ENCODE data around the gene KCNJ10.

The KCNJ10 gene

GRCh38 chr1:160107512-160107911 lies 37.6 kb upstream of the KCNJ10 start:
- ATAC-seq (replicated peaks) (no peak), DNase-seq (no peak)
- H3K4me3 Mint-ChIP-seq = no peak overlapping the region
- H3K4me1 Mint-ChIP-seq (ENCODE audit: low read depth in 2 of 2) = peaks cover 3 to 8% of the 10 kb centered on the region in 2 donors
- no peaks in the 10 kb centered on the region for H3K36me3 Mint-ChIP-seq (ENCODE audit: insufficient read depth)
- peaks cover 22 to 32% of the 10 kb centered on the region in 2 donors for H3K27me3 Mint-ChIP-seq
- H3K27ac Mint-ChIP-seq = no peak overlapping the region
- no peaks in the 10 kb centered on the region for H3K9me3 Mint-ChIP-seq

DNA sequence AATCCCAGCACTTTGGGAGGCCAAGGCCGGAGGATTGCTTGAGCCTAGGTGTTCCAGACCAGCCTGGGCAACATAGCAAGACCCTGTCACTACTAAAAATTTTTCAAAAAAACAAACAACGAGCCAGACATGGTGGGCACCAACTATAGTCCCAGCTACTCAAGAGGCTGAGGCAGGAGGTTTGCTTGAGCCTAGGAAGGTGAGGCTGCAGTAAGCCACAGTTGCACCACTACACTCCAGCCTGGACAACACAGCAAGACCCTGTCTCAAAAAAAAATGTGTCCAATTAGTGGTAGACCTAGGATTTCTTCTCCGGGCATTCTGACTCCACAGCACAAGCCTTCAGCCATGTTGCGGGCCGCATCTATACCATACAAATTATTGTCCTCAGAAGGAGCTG lies 35.2 kb upstream of the KCNJ10 start:
- no peak overlapping the region for H3K4me3 Mint-ChIP-seq
- H3K27ac Mint-ChIP-seq = no peak overlapping the region
- peaks cover 13 to 17% of the 10 kb centered on the region in 2 donors for H3K27me3 Mint-ChIP-seq
- H3K4me1 Mint-ChIP-seq (ENCODE audit: low read depth in 2 of 2) = peaks cover 9 to 14% of the 10 kb centered on the region in 2 donors
- no peaks in the 10 kb centered on the region for H3K9me3 Mint-ChIP-seq
- DNase-seq (no peak), ATAC-seq (replicated peaks) (no peak)
- H3K36me3 Mint-ChIP-seq (ENCODE audit: insufficient read depth) = peaks cover 8% of the 10 kb centered on the region

DNA sequence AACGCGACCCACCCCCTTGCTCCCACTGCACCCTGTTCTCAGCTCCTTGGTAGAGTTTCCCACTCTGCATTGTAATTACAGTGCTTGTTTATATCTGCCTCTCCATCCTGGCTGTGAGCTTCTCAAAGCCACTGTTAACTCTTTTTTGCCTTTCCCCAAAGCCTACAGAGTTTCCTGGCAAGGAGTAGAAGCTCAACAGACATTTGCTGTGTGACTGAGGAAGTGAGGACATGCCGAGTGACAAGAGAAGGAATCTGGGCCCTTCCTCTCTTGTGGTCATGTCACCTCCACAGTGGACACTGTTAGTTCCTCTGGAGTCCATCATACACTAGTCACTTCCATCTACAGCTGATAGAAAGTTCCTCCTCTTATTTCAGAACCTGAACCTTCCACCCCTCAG lies 34.5 kb upstream of the KCNJ10 start:
- H3K27ac Mint-ChIP-seq = peak overlapping the region in 1 of 2 donors; percentile 15

DNA sequence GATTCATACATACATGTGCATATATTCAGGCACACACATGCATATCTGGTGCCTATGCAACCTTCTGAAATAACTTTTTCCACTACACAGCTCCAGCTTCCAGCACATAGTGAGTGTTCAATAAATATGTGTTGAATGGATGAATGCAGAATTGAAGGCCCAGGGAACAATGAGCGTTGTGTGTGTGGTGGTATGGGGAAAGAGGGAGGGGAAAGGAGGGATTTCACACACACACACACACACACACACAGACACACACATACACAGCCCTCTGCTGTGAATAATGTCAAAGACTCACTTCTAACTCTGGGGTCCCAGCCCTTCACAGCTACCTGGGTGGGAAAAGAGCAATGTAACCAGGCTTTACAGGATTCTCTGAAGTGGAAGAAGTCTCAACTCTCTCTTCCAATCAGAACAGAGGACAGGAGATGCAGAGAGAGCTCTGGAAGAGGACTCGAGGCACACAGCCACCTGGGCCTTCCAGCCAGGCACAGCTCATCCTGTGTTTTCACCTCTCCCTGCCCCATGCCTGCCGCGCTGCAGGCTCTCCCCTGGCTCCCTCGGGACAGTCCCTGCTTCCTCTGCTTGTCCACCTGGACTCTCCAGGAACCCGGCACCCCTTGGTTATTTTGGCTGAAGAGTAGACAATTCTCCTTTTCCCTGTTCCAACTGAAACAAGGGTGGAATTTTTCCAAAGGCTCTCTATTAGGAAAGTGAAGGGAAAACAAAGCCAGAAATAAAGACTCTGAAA lies 33.9 kb upstream of the KCNJ10 start:
- H3K4me3 Mint-ChIP-seq = no peak overlapping the region
- ATAC-seq (replicated peaks) (no peak), DNase-seq (no peak)
- peak overlapping the region in 1 of 2 donors; percentile 15 for H3K27ac Mint-ChIP-seq
- H3K36me3 Mint-ChIP-seq (ENCODE audit: insufficient read depth) = peaks cover 13% of the 10 kb centered on the region
- H3K4me1 Mint-ChIP-seq (ENCODE audit: low read depth in 2 of 2) = peaks cover 15 to 20% of the 10 kb centered on the region in 2 donors
- H3K27me3 Mint-ChIP-seq = peaks cover 3 to 8% of the 10 kb centered on the region in 2 donors
- H3K9me3 Mint-ChIP-seq = no peaks in the 10 kb centered on the region

More for the DNA sequence above, 34.5 kb upstream of the KCNJ10 start:
- Mint-ChIP-seq H3K36me3 (ENCODE audit: insufficient read depth) (peaks cover 8% of the 10 kb centered on the region), H3K4me1 (ENCODE audit: low read depth in 2 of 2) (peaks cover 11 to 16% of the 10 kb centered on the region in 2 donors), H3K4me3 (no peak overlapping the region), H3K9me3 (no peaks in the 10 kb centered on the region), H3K27me3 (peaks cover 10 to 13% of the 10 kb centered on the region in 2 donors)
- ATAC-seq (replicated peaks) (no peak), DNase-seq (no peak)

GRCh38 chr1:160101717-160102522 lies 32.0 kb upstream of the KCNJ10 start:
- Mint-ChIP-seq H3K4me3 (no peak overlapping the region), H3K27me3 (peaks cover 0 to 6% of the 10 kb centered on the region in 2 donors), H3K9me3 (no peaks in the 10 kb centered on the region), H3K4me1 (ENCODE audit: low read depth in 2 of 2) (peaks cover 24 to 29% of the 10 kb centered on the region in 2 donors), H3K27ac (peak overlapping the region; percentile 88 to 96), H3K36me3 (ENCODE audit: insufficient read depth) (peaks cover 28% of the 10 kb centered on the region)
- no peak for DNase-seq
- no peak for ATAC-seq (replicated peaks)

- H3K4me3 Mint-ChIP-seq = peak overlapping the region; percentile 43 to 62
- peaks cover 31 to 32% of the 10 kb centered on the region in 2 donors for H3K4me1 Mint-ChIP-seq (ENCODE audit: low read depth in 2 of 2)
- peak; percentile 59 for DNase-seq
- no peaks in the 10 kb centered on the region for H3K9me3 Mint-ChIP-seq
- peaks cover 0 to 2% of the 10 kb centered on the region in 2 donors for H3K27me3 Mint-ChIP-seq
- H3K36me3 Mint-ChIP-seq (ENCODE audit: insufficient read depth) = peaks cover 28% of the 10 kb centered on the region
- H3K27ac Mint-ChIP-seq = peak overlapping the region; percentile 88 to 96
- ATAC-seq (replicated peaks) = peak; percentile 27
Measured at GRCh38 chr1:160101037-160101716, 31.2 kb upstream of the KCNJ10 start.

DNA sequence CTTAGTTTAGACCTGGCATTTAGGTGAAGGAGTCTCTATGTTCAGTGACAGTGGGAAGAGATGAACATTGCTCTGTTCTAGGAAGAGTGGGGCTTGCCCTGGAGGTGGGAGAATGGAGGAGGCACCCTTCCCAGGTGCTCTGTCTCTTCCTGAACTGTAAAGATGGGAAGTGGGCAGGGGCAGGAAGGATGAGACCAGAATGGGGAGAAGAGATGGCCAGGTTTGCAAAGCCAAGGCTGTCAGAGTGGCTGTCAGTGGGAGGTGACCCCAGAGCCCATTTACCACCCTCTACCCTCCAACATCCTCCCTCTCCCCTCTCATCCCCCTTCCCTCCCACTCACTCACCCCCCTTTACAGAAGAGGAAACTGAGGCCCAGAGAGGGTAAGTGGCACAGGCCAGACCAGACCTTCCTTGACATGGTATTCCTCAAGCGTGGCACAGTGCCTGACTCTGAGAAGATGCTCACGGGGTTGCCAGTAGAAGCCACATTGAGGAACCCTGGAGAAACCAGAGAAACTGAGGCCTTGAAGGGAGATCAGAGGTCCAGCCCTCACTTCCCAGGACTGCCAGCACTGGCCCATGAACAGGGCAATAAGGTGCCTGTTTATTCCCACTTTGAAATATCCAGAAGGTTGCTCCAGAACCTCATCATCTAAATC lies 29.9 kb upstream of the KCNJ10 start:
- Mint-ChIP-seq H3K9me3 (no peaks in the 10 kb centered on the region), H3K4me3 (peak overlapping the region; percentile 74 to 82), H3K27me3 (no peaks in the 10 kb centered on the region), H3K4me1 (ENCODE audit: low read depth in 2 of 2) (peaks cover 37% of the 10 kb centered on the region in 2 donors), H3K27ac (peak overlapping the region; percentile 89 to 96), H3K36me3 (ENCODE audit: insufficient read depth) (peaks cover 28% of the 10 kb centered on the region)
- DNase-seq = no peak
- no peak for ATAC-seq (replicated peaks)

DNA sequence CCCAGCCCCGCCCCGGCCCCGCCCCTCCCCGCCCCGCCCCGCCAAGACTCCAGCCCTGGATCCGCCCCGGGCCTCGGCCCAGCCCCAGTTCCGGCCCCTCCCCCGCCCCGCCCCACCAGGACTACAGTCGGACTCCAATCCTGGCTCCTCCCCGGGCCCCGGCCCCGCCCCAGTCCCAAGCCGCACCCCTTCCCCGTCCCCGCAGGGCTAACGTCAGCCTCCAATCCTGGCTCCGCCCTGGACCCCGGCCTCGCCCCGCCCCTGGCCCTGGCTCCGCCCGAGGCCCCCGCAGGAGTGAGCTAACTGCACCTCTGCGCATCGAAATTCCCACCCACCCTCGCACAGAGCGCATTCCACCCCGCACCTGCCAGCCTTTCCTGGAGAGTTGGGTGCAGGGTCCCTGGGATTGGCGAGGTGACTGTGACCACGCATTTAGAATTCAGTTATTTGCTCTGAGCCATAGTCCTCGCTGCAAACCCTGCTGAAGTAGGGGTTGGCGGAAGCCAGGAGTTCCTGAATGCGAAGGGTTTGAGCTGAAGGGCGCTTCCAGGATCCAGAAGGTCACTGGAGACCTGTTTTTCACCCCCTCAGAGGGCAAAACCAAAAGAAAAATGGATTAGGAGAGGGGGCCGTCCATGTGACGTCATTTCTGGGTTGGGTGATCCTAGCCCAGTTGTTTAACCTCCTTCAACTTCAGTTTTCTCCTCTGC lies 29.0 kb upstream of the KCNJ10 start:
- no peaks in the 10 kb centered on the region for H3K27me3 Mint-ChIP-seq
- H3K36me3 Mint-ChIP-seq (ENCODE audit: insufficient read depth) = peaks cover 36% of the 10 kb centered on the region
- H3K27ac Mint-ChIP-seq = peak overlapping the region; percentile 89 to 96
- ATAC-seq (replicated peaks) = peak; percentile 80
- H3K9me3 Mint-ChIP-seq = no peaks in the 10 kb centered on the region
- peaks cover 37% of the 10 kb centered on the region in 2 donors for H3K4me1 Mint-ChIP-seq (ENCODE audit: low read depth in 2 of 2)
- peak overlapping the region; percentile 74 to 82 for H3K4me3 Mint-ChIP-seq
- peak; percentile 94 to 95 (median 95) for DNase-seq

DNA sequence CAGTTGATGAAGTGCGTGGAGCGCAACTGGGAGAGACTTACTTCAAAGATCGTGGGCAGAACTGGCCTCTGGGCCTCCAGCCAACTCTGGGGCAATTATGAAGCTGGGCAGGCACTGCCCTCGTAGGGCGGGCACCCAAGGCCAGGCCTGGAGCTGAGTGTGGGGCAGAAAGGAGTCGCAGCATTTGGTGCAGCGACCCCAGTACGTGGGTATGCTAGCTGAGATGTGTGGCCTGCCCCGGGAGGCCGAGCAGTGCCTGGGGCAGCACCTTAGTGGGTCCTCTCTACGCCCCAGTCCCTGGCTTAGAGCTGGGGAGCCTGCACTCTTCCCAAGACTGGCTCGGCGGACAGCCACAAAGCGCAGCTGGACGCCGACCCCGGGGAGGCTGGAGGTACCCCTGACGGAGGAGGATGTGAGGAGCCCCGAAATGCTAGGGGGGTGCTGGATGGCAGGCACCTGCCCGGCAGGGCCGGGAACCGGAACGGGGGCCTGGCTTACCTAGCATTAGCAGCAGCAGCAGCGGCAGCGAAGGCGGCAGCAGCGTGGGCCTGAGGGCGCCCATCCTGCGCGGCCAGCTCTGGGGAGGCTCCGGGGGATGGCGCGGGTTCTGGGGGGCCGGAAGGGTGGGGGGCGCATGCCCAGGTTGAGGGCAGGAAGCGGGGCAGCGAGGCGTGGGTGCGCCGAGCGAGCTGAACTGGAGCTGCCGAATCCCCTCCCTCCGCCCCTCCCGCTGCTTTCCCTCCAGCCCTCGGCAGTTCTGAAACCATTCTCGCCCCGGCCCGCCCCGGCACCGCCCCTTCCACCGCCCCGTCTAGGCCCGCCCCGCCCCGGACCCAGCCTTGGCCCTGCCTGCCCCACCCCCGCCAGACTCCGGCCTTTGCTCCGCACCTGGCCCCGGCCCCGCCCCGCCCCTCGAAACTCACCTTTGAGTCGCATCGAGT lies 28.2 kb upstream of the KCNJ10 start, which contains the start of gene IGSF8:
Gene IGSF8, minus strand, starts transcription at position 709 of the 941 bp plus-strand sequence. Its CDS starts 147 bp downstream, at position 562.
- H3K9me3 Mint-ChIP-seq = no peaks in the 10 kb centered on the region
- ATAC-seq (replicated peaks) = peak; percentile 67
- peaks cover 37 to 41% of the 10 kb centered on the region in 2 donors for H3K4me1 Mint-ChIP-seq (ENCODE audit: low read depth in 2 of 2)

GRCh38 chr1:160097151-160097910 lies 27.4 kb upstream of the KCNJ10 start:
- no peak for DNase-seq
- Mint-ChIP-seq H3K36me3 (ENCODE audit: insufficient read depth) (peaks cover 37% of the 10 kb centered on the region), H3K27ac (peak overlapping the region; percentile 89 to 96), H3K4me1 (ENCODE audit: low read depth in 2 of 2) (peaks cover 34 to 43% of the 10 kb centered on the region in 2 donors), H3K27me3 (no peaks in the 10 kb centered on the region), H3K9me3 (no peaks in the 10 kb centered on the region), H3K4me3 (peak overlapping the region; percentile 88)
- ATAC-seq (replicated peaks) = no peak

More for the DNA sequence above, 28.2 kb upstream of the KCNJ10 start, which contains the start of gene IGSF8:
- Mint-ChIP-seq H3K36me3 (ENCODE audit: insufficient read depth) (peaks cover 37% of the 10 kb centered on the region), H3K4me3 (peak within 1 kb of the TSS; percentile 88), H3K27ac (peak within 1 kb of the TSS; percentile 89 to 96), H3K27me3 (no peaks in the 10 kb centered on the region)
- peak; percentile 85 to 89 (median 85) for DNase-seq
